Smooth muscle cell of trachea (primary cell): Measurements from ENCODE around the gene TAAR9. TPM values are rescaled to one million over a fixed set of nuclear protein-coding genes. Genes with fewer than 3 reads are reported as not detected.

Experiments
- total RNA-seq: library from RNA; depleted of rRNA; stranded (reverse); fragments of >200 nt; gene quantifications from 2 replicates; pipeline ENCODE4 v1.2.1, GENCODE V29; 2014

Gene TAAR9
- total RNA-seq, result not detected in 2 replicates

GRCh38 chr6:132537977-132538376 is at the start of gene TAAR9:
Gene TAAR9 (plus strand): TSS chr6:132538277. CDS start chr6:132538290, 13 bp downstream.

GRCh38 chr6:132512638-132513632 is 25.1 kb upstream of the TAAR9 start, which contains the start of gene STX7:
Gene STX7 (minus strand): TSS chr6:132513116. CDS start chr6:132503530, 9,586 bp downstream.

GRCh38 chr6:132552372-132552771 is 14.3 kb downstream of the TAAR9 start, which contains the start of gene TAAR8:
Gene TAAR8 (plus strand): TSS chr6:132552672. CDS start chr6:132552693, 21 bp downstream.

GRCh38 chr6:132570221-132570777 is 32.2 kb downstream of the TAAR9 start, which contains the start of gene TAAR6:
Gene TAAR6 (plus strand): TSS chr6:132570322. CDS start chr6:132570322, 0 bp downstream.

Other genes with a start within 250 kb of the TAAR9 start
- gene MOXD1, start 136.8 kb upstream of the TAAR9 start, total RNA-seq, result 118 and 199 TPM in 2 replicates
- gene STX7, start 25.2 kb upstream of the TAAR9 start, total RNA-seq, result 37.8 and 39.7 TPM in 2 replicates
- not detected in 2 replicates for gene TAAR8, start 14.4 kb downstream of the TAAR9 start, total RNA-seq
- gene TAAR6, start 32.0 kb downstream of the TAAR9 start, total RNA-seq, result not detected in 2 replicates
- not detected in 2 replicates for gene TAAR5, start 51.5 kb downstream of the TAAR9 start, total RNA-seq
- gene TAAR2, start 86.0 kb downstream of the TAAR9 start, total RNA-seq, result not detected in 2 replicates
- not detected in 2 replicates for gene TAAR1, start 120.9 kb downstream of the TAAR9 start, total RNA-seq
- not detected in 2 replicates for gene VNN1, start 175.8 kb downstream of the TAAR9 start, total RNA-seq
- gene VNN2, start 219.6 kb downstream of the TAAR9 start, total RNA-seq, result 0.29 and 0.50 TPM in 2 replicates